Osteoblast (primary cell): ENCODE measurements around the gene CAPZA2. TPM values are rescaled to one million over a fixed set of nuclear protein-coding genes. Genes with fewer than 3 reads are reported as not detected.
"Not testable (repeated sequence)": the region's sequence is repeated elsewhere in the genome, so short reads cannot be mapped to it uniquely, and the experiment has no call there.

Experiments
- DNase-seq: peaks from one replicate; pipeline ENCODE4 v3.0.0; 2011; ENCODE audit warnings: low spot score, mixed read lengths; ENCODE audit not compliant: insufficient read length; ENCODE audit errors: missing footprints
- H2AFZ ChIP-seq: 2 replicates; pipeline ENCODE4 v1.6.0; 2011; ENCODE audit warnings: mild to moderate bottlenecking, low read length
- H3K27ac ChIP-seq: 2 replicates; pipeline ENCODE4 v1.5.1; 2011; ENCODE audit warnings: mild to moderate bottlenecking, low read depth, low read length, moderate library complexity
- H3K27me3 ChIP-seq: 2 replicates; pipeline ENCODE4 v1.6.0; 2012; ENCODE audit warnings: mild to moderate bottlenecking, control low read depth, inconsistent platforms, low read length, moderate library complexity; ENCODE audit not compliant: insufficient read depth
- H3K36me3 ChIP-seq: 2 replicates; pipeline ENCODE4 v1.5.1; 2011; ENCODE audit warnings: mild to moderate bottlenecking, low read length, control low read depth, moderate library complexity; ENCODE audit not compliant: insufficient read depth
- H3K4me1 ChIP-seq: 2 replicates; pipeline ENCODE4 v1.5.1; 2011; ENCODE audit warnings: mild to moderate bottlenecking, low read length, control low read depth, moderate library complexity; ENCODE audit not compliant: insufficient read depth
- H3K4me2 ChIP-seq: 2 replicates; pipeline ENCODE4 v1.6.0; 2011; ENCODE audit warnings: mild to moderate bottlenecking, low read length; ENCODE audit not compliant: insufficient read depth
- H3K4me3 ChIP-seq: fragments of 200-600 bp; sonication (generic); 3 replicates; pipeline ENCODE4 v1.5.1; 2012; ENCODE audit warnings: mild to moderate bottlenecking, low read length, inconsistent platforms; ENCODE audit not compliant: insufficient read depth
- H3K79me2 ChIP-seq: 2 replicates; pipeline ENCODE4 v1.6.0; 2012; ENCODE audit warnings: mild to moderate bottlenecking, low read length, control low read depth, inconsistent platforms; ENCODE audit not compliant: insufficient read depth
- H3K9me3 ChIP-seq: 2 replicates; pipeline ENCODE4 v1.5.1; 2011; ENCODE audit warnings: low read depth, low read length, control low read depth
- H4K20me1 ChIP-seq: 2 replicates; pipeline ENCODE4 v1.6.0; 2012; ENCODE audit warnings: mild to moderate bottlenecking, low read length, control low read depth; ENCODE audit not compliant: insufficient read depth
- total RNA-seq: library from RNA; depleted of rRNA; stranded (reverse); fragments of >200 nt; gene quantifications from 2 replicates; pipeline ENCODE4 v1.2.3, GENCODE V29; 2012
- TF ChIP-seq, protein P1 (sequence below): IDR thresholded peaks from 2 replicates; pipeline ENCODE4 v1.5.1; 2011; ENCODE audit warnings: mild to moderate bottlenecking, low read depth, low read length, moderate library complexity; ENCODE audit errors: extremely low read depth

CAPZA2 gene
- total RNA-seq, 1 donor, result 173 TPM

DNA sequence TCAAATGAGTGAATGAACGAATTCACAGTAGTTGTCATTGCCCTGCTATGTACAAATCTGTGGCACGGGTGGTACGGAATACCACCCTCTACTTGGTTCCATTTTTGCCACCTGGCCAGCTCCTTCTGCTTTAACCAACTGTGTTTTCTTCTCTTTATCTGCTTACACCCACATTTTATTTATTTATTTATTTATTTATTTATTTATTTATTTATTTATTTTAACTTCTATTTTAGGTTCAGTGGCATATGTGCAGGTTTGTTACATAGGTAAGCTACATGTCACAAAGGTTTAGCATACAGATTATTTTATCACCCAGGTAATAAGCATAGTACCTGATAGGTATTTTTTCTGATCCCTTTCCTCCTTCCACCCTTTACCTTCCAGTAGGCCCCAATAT is 42.2 kb upstream of the CAPZA2 start:
- Histone ChIP-seq H3K4me1 (no peaks in the 10 kb centered on the region), H3K4me3 (no peak overlapping the region), H3K27me3 (no peaks in the 10 kb centered on the region), H3K27ac (no peak overlapping the region), H4K20me1 (no peaks in the 10 kb centered on the region), H3K4me2 (no peak overlapping the region), H3K9me3 (no peaks in the 10 kb centered on the region), H3K36me3 (no peaks in the 10 kb centered on the region), H3K79me2 (no peaks in the 10 kb centered on the region), H2AFZ (no peak overlapping the region)
- DNase-seq, result no peak
- TF ChIP-seq, protein P1, sequence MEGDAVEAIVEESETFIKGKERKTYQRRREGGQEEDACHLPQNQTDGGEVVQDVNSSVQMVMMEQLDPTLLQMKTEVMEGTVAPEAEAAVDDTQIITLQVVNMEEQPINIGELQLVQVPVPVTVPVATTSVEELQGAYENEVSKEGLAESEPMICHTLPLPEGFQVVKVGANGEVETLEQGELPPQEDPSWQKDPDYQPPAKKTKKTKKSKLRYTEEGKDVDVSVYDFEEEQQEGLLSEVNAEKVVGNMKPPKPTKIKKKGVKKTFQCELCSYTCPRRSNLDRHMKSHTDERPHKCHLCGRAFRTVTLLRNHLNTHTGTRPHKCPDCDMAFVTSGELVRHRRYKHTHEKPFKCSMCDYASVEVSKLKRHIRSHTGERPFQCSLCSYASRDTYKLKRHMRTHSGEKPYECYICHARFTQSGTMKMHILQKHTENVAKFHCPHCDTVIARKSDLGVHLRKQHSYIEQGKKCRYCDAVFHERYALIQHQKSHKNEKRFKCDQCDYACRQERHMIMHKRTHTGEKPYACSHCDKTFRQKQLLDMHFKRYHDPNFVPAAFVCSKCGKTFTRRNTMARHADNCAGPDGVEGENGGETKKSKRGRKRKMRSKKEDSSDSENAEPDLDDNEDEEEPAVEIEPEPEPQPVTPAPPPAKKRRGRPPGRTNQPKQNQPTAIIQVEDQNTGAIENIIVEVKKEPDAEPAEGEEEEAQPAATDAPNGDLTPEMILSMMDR, result no peak

DNA sequence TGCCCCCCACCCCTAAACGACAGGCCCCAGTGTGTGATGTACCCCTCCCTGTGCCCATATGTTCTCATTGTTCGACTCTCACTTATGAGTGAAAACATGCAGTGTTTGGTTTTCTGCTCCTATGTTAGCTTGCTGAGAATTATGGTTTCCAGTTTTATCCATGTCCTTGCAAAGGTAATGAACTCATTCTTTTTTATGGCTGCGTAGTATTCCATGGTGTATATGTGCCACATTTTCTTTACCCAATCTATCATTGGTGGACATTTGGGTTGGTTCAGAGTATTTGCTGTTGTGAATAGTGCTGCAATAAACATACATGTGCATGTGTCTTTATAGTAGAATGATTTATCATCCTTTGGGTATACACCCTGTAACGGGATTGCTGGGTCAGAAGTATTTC is 40.7 kb upstream of the CAPZA2 start:
- not testable (repeated sequence) for DNase-seq, H3K4me3 ChIP-seq, H2AFZ ChIP-seq, H3K27me3 ChIP-seq, H3K9me3 ChIP-seq, H3K4me1 ChIP-seq, H3K27ac ChIP-seq, H3K4me2 ChIP-seq, H3K79me2 ChIP-seq, H4K20me1 ChIP-seq, H3K36me3 ChIP-seq

DNA sequence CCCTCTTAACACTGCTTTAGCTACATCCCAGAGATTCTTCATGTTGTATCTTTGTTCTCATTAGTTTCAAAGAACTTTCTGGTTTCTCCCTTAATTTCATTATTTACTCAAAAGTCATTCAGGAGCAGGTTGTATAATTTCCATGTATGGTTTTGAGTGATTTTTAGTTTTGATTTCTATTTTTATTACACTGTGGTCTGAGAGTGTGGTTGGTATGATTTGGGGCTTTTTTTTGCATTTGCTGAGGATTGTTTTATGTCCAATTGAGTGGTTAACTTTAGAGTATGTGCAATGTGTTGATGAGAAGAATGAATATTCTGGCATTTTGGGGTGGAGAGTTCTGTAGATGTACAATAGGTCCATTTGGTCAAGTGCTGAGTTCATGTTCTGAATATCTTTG is 37.9 kb upstream of the CAPZA2 start:
- H2AFZ ChIP-seq, result no peak overlapping the region
- no peak overlapping the region for H3K27ac ChIP-seq

DNA sequence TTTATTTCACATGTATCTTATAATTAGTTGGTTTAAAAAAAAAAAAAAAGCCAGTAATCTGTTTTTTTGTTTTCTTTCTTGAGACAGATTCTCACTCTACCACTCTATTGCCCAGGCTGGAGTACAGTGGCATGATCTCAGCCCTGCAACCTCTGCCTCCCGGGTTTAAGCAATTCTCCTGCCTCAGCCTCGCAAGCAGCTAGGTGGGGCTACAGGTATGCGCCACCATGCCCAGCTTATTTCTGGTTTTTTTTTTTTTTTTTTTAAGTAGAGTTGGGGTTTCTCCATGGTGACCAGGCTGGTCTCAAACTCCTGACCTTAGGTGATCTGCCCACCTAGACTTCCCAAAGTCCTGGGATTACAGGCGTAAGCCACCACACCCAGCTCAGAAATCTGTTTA is 34.1 kb upstream of the CAPZA2 start:
- H3K9me3 ChIP-seq, result no peaks in the 10 kb centered on the region
- H4K20me1 ChIP-seq, result no peaks in the 10 kb centered on the region
- no peak overlapping the region for H3K27ac ChIP-seq
- H3K79me2 ChIP-seq, result no peaks in the 10 kb centered on the region
- H3K4me2 ChIP-seq, result no peak overlapping the region
- no peaks in the 10 kb centered on the region for H3K4me1 ChIP-seq
- no peak overlapping the region for H3K4me3 ChIP-seq
- TF ChIP-seq, protein P1, result no peak
- H2AFZ ChIP-seq, result no peak overlapping the region
- no peak for DNase-seq
- H3K36me3 ChIP-seq, result no peaks in the 10 kb centered on the region
- H3K27me3 ChIP-seq, result no peaks in the 10 kb centered on the region

More for the DNA sequence above, 37.9 kb upstream of the CAPZA2 start:
- Histone ChIP-seq H3K4me2 (no peak overlapping the region), H3K4me1 (no peaks in the 10 kb centered on the region), H3K9me3 (no peaks in the 10 kb centered on the region), H3K36me3 (no peaks in the 10 kb centered on the region), H4K20me1 (no peaks in the 10 kb centered on the region), H3K27me3 (no peaks in the 10 kb centered on the region), H3K4me3 (no peak overlapping the region), H3K79me2 (no peaks in the 10 kb centered on the region)
- DNase-seq, result no peak
- TF ChIP-seq, protein P1, result no peak
